ENCODE results near the gene SYT3. TPM values are rescaled to one million over a fixed set of nuclear protein-coding genes. Genes with fewer than 3 reads are reported as not detected.
"Not testable (repeated sequence)": the region's sequence is repeated elsewhere in the genome, so short reads cannot be mapped to it uniquely, and the experiment has no call there.

SYT3 gene
- total and polyA plus RNA-seq, 4 donors: not detected

DNA sequence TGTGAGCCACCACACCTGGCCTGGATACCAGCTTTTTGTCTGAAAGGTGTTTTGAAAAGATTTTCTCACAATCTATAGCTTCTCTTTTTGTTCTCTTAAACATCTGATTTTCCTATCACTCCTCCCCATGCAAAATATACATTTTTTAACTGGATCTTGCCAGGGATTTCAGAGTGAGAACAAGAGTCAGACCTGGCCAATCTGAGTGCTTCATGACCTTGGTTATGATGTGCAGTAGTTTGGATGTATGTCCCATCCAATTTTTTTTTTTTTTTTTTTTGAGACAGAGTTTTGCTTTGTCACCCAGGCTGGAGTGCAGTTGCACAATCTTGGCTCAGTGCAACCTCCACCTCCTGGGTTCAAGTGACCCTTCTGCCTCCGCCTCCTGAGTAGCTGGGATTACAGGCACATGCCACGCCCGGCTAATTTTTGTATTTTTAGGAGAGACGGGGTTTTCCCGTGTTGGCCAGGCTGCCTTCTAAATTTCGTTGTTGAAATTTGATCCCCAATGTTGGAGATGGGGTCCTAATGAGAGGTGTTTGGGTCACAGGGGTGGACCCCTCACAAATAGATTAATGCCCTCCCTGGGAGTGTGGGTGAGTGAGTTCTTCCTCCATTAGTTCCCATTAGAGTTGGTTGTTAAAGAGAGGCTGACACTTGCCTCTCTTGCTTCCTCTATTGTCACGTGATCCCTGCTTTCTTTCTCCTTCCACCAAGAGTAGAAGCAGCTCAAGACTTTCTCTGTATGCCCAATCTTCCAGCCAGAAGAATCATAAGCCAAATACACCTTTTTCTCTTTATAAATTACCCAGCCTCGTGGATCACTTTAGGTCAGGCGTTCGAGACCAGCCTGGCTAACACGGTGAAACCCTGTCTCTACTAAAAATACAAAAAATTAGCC lies 26.9 kb downstream of the SYT3 start:
- not testable (repeated sequence) for H3K4me3 ChIP-seq (ENCODE audit: low read depth in 1 of 3, low read length in 3 of 3); DNase-seq (ENCODE audit: low spot score); H3K9me3 ChIP-seq (ENCODE audit: control insufficient read depth in 4 of 4, low read length in 3 of 4); H3K27ac ChIP-seq (ENCODE audit: low read depth in 1 of 2, low read length in 2 of 2); H3K4me1 ChIP-seq (ENCODE audit: control insufficient read depth in 4 of 4, insufficient read depth in 4 of 4, low read length in 3 of 4); H3K9ac ChIP-seq (ENCODE audit: low read depth in 1 of 2, low read length in 2 of 2); H3K36me3 ChIP-seq (ENCODE audit: control insufficient read depth in 4 of 4, insufficient read depth in 3 of 4, low read depth in 1 of 4, low read length in 3 of 4); H3K27me3 ChIP-seq (ENCODE audit: control insufficient read depth in 4 of 4, insufficient read depth in 4 of 4, low read length in 3 of 4)
- 80% methylated on average over 11 of the region's 11 CpGs for WGBS

DNA sequence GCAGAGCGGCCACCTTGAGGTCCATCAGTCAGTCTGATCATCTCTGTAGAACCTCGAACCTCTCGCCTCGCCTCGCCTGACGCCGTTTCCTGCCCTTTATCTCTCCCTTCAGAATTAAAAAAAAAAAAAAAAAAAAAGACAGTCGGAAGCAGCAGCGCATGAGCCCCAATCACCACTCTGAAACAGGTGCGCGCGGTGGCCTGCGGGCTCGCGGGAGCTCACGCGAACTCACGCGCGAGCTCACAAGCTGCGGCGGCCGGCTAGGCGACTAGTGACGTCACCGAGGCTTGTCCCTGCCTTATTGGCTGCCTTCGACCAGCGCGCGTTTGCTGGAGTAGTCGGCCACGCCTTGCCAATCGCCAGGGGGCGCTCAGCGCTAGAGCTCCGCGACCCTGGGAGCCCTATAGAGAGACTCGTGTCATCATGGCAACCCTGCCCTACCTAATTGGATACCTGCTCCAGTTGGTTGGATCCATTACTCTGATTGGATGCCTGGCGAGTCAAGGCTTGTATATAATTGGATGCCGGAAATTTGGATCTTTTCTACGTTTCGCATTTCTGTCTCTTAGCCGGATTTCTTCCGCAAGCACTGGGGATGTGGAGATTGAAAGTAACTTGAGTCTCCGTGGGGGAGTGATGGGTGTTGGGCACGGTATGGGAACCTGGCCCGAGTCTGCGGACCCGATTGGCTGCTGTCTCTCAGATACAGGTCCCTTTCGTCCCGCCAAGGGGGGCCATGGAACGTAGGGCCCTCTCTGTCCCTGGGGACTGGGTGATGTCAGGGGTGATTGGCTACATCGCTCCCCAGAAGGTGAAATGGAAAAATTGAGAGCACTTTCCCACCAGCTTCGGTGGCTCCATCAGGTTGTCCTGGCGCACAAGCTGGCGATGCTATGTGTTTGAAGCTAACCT lies 31.6 kb downstream of the SYT3 start:
- no peak overlapping the region for H3K27ac ChIP-seq (ENCODE audit: low read depth in 1 of 2, low read length in 2 of 2)
- peak; percentile 49 for DNase-seq (ENCODE audit: low spot score)
- 19% methylated on average over 56 of the region's 56 CpGs for WGBS
- no peak overlapping the region for H3K9ac ChIP-seq (ENCODE audit: low read depth in 1 of 2, low read length in 2 of 2)
- H3K4me1 ChIP-seq (ENCODE audit: control insufficient read depth in 4 of 4, insufficient read depth in 4 of 4, low read length in 3 of 4): no peaks in the 10 kb centered on the region
- no peak overlapping the region for H3K4me3 ChIP-seq (ENCODE audit: low read depth in 1 of 3, low read length in 3 of 3)
- peaks cover 0 to 4% (median 2%) of the 10 kb centered on the region in 4 donors for H3K9me3 ChIP-seq (ENCODE audit: control insufficient read depth in 4 of 4, low read length in 3 of 4)
- H3K36me3 ChIP-seq (ENCODE audit: control insufficient read depth in 4 of 4, insufficient read depth in 3 of 4, low read depth in 1 of 4, low read length in 3 of 4): no peaks in the 10 kb centered on the region
- TF ChIP-seq HNF4G (IDR thresholded peaks at IDR 0.05) (no peak), JUND (IDR thresholded peaks at IDR 0.05) (no peak), SP1 (IDR thresholded peaks at IDR 0.05) (no peak), EGR1 (IDR thresholded peaks at IDR 0.05; ENCODE audit: low read depth in 2 of 2) (no peak), RXRA (IDR thresholded peaks at IDR 0.05) (no peak), FOXA2 (IDR thresholded peaks at IDR 0.05) (no peak), FOXA1 (IDR thresholded peaks at IDR 0.05) (no peak), YY1 (IDR thresholded peaks at IDR 0.05) (no peak), RAD21 (IDR thresholded peaks at IDR 0.05) (no peak), HNF4A (conservative IDR thresholded peaks at IDR 0.05) (no peak), TAF1 (conservative IDR thresholded peaks at IDR 0.05) (no peak)
- TF ChIP-seq, protein P1, sequence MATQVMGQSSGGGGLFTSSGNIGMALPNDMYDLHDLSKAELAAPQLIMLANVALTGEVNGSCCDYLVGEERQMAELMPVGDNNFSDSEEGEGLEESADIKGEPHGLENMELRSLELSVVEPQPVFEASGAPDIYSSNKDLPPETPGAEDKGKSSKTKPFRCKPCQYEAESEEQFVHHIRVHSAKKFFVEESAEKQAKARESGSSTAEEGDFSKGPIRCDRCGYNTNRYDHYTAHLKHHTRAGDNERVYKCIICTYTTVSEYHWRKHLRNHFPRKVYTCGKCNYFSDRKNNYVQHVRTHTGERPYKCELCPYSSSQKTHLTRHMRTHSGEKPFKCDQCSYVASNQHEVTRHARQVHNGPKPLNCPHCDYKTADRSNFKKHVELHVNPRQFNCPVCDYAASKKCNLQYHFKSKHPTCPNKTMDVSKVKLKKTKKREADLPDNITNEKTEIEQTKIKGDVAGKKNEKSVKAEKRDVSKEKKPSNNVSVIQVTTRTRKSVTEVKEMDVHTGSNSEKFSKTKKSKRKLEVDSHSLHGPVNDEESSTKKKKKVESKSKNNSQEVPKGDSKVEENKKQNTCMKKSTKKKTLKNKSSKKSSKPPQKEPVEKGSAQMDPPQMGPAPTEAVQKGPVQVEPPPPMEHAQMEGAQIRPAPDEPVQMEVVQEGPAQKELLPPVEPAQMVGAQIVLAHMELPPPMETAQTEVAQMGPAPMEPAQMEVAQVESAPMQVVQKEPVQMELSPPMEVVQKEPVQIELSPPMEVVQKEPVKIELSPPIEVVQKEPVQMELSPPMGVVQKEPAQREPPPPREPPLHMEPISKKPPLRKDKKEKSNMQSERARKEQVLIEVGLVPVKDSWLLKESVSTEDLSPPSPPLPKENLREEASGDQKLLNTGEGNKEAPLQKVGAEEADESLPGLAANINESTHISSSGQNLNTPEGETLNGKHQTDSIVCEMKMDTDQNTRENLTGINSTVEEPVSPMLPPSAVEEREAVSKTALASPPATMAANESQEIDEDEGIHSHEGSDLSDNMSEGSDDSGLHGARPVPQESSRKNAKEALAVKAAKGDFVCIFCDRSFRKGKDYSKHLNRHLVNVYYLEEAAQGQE (IDR thresholded peaks at IDR 0.05): no peak
- TF ChIP-seq, protein P2, sequence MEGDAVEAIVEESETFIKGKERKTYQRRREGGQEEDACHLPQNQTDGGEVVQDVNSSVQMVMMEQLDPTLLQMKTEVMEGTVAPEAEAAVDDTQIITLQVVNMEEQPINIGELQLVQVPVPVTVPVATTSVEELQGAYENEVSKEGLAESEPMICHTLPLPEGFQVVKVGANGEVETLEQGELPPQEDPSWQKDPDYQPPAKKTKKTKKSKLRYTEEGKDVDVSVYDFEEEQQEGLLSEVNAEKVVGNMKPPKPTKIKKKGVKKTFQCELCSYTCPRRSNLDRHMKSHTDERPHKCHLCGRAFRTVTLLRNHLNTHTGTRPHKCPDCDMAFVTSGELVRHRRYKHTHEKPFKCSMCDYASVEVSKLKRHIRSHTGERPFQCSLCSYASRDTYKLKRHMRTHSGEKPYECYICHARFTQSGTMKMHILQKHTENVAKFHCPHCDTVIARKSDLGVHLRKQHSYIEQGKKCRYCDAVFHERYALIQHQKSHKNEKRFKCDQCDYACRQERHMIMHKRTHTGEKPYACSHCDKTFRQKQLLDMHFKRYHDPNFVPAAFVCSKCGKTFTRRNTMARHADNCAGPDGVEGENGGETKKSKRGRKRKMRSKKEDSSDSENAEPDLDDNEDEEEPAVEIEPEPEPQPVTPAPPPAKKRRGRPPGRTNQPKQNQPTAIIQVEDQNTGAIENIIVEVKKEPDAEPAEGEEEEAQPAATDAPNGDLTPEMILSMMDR (IDR thresholded peaks at IDR 0.05; ENCODE audit: low read depth, low read length, missing input control): no peak
- TF ChIP-seq, protein P3, sequence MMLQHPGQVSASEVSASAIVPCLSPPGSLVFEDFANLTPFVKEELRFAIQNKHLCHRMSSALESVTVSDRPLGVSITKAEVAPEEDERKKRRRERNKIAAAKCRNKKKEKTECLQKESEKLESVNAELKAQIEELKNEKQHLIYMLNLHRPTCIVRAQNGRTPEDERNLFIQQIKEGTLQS (IDR thresholded peaks at IDR 0.05): no peak
- peaks cover 0 to 6% (median 2%) of the 10 kb centered on the region in 4 donors for H3K27me3 ChIP-seq (ENCODE audit: control insufficient read depth in 4 of 4, insufficient read depth in 4 of 4, low read length in 3 of 4)
